ENCODE measurements around the gene SLC25A47. TPM values are rescaled to one million over a fixed set of nuclear protein-coding genes. Genes with fewer than 3 reads are reported as not detected.
A peak's percentile ranks its signal among the peaks of the same experiment; 100 is the strongest.

SLC25A47 gene
- total RNA-seq, 1 experiment from 2014 or later: 0.07 TPM

GRCh38 chr14:100358396-100358795, 35.3 kb downstream of the SLC25A47 start:
- peaks cover 22% of the 10 kb centered on the region for H3K36me3 ChIP-seq (replicated peaks; ENCODE audit: control insufficient read depth, insufficient read depth, low read length)
- no peak overlapping the region for H3K4me3 ChIP-seq (ENCODE audit: insufficient read depth, low read depth, low read length)
- no peak for DNase-seq
- no peaks in the 10 kb centered on the region for H3K27me3 ChIP-seq (ENCODE audit: control insufficient read depth, insufficient read depth, low read length)

GRCh38 chr14:100359111-100359510, 36.0 kb downstream of the SLC25A47 start:
- H3K36me3 ChIP-seq (replicated peaks; ENCODE audit: control insufficient read depth, insufficient read depth, low read length): peaks cover 20% of the 10 kb centered on the region
- no peak for DNase-seq
- H3K4me3 ChIP-seq (ENCODE audit: insufficient read depth, low read depth, low read length): no peak overlapping the region
- no peaks in the 10 kb centered on the region for H3K27me3 ChIP-seq (ENCODE audit: control insufficient read depth, insufficient read depth, low read length)

GRCh38 chr14:100359881-100360280, 36.7 kb downstream of the SLC25A47 start:
- peaks cover 20% of the 10 kb centered on the region for H3K36me3 ChIP-seq (replicated peaks; ENCODE audit: control insufficient read depth, insufficient read depth, low read length)
- DNase-seq: no peak
- H3K4me3 ChIP-seq (ENCODE audit: insufficient read depth, low read depth, low read length): no peak overlapping the region
- H3K27me3 ChIP-seq (ENCODE audit: control insufficient read depth, insufficient read depth, low read length): no peaks in the 10 kb centered on the region

- peaks cover 16% of the 10 kb centered on the region for H3K36me3 ChIP-seq (replicated peaks; ENCODE audit: control insufficient read depth, insufficient read depth, low read length)
Observed at GRCh38 chr14:100361626-100362025, 38.5 kb downstream of the SLC25A47 start.

GRCh38 chr14:100362311-100362927, 39.3 kb downstream of the SLC25A47 start:
- no peaks in the 10 kb centered on the region for H3K27me3 ChIP-seq (ENCODE audit: control insufficient read depth, insufficient read depth, low read length)
- no peak overlapping the region for H3K4me3 ChIP-seq (ENCODE audit: insufficient read depth, low read depth, low read length)
- H3K36me3 ChIP-seq (replicated peaks; ENCODE audit: control insufficient read depth, insufficient read depth, low read length): peaks cover 16% of the 10 kb centered on the region
- DNase-seq: no peak

More at GRCh38 chr14:100361626-100362025, 38.5 kb downstream of the SLC25A47 start:
- DNase-seq: no peak
- no peaks in the 10 kb centered on the region for H3K27me3 ChIP-seq (ENCODE audit: control insufficient read depth, insufficient read depth, low read length)
- no peak overlapping the region for H3K4me3 ChIP-seq (ENCODE audit: insufficient read depth, low read depth, low read length)

GRCh38 chr14:100363053-100363452, 39.9 kb downstream of the SLC25A47 start:
- no peak for DNase-seq
- no peaks in the 10 kb centered on the region for H3K27me3 ChIP-seq (ENCODE audit: control insufficient read depth, insufficient read depth, low read length)
- H3K4me3 ChIP-seq (ENCODE audit: insufficient read depth, low read depth, low read length): no peak overlapping the region
- H3K36me3 ChIP-seq (replicated peaks; ENCODE audit: control insufficient read depth, insufficient read depth, low read length): peaks cover 16% of the 10 kb centered on the region

GRCh38 chr14:100364403-100364802, 41.3 kb downstream of the SLC25A47 start:
- Histone ChIP-seq H3K36me3 (replicated peaks; ENCODE audit: control insufficient read depth, insufficient read depth, low read length) (peaks cover 19% of the 10 kb centered on the region), H3K4me3 (ENCODE audit: insufficient read depth, low read depth, low read length) (no peak overlapping the region), H3K27me3 (ENCODE audit: control insufficient read depth, insufficient read depth, low read length) (no peaks in the 10 kb centered on the region)
- no peak for DNase-seq

- no peak for DNase-seq
- H3K36me3 ChIP-seq (replicated peaks; ENCODE audit: control insufficient read depth, insufficient read depth, low read length): peaks cover 10% of the 10 kb centered on the region
- H3K27me3 ChIP-seq (ENCODE audit: control insufficient read depth, insufficient read depth, low read length): no peaks in the 10 kb centered on the region
- no peak overlapping the region for H3K4me3 ChIP-seq (ENCODE audit: insufficient read depth, low read depth, low read length)
Observed at GRCh38 chr14:100365741-100366140, 42.6 kb downstream of the SLC25A47 start.

GRCh38 chr14:100369019-100369418, 45.9 kb downstream of the SLC25A47 start:
- no peak overlapping the region for H3K4me3 ChIP-seq (ENCODE audit: insufficient read depth, low read depth, low read length)
- H3K27me3 ChIP-seq (ENCODE audit: control insufficient read depth, insufficient read depth, low read length): no peaks in the 10 kb centered on the region
- DNase-seq: no peak
- H3K36me3 ChIP-seq (replicated peaks; ENCODE audit: control insufficient read depth, insufficient read depth, low read length): peaks cover 9% of the 10 kb centered on the region

GRCh38 chr14:100370003-100370402, 46.9 kb downstream of the SLC25A47 start:
- Histone ChIP-seq H3K4me3 (ENCODE audit: insufficient read depth, low read depth, low read length) (no peak overlapping the region), H3K36me3 (replicated peaks; ENCODE audit: control insufficient read depth, insufficient read depth, low read length) (peaks cover 8% of the 10 kb centered on the region), H3K27me3 (ENCODE audit: control insufficient read depth, insufficient read depth, low read length) (no peaks in the 10 kb centered on the region)
- no peak for DNase-seq

GRCh38 chr14:100371773-100372172, 48.6 kb downstream of the SLC25A47 start:
- no peak overlapping the region for H3K4me3 ChIP-seq (ENCODE audit: insufficient read depth, low read depth, low read length)
- peaks cover 7% of the 10 kb centered on the region for H3K36me3 ChIP-seq (replicated peaks; ENCODE audit: control insufficient read depth, insufficient read depth, low read length)
- DNase-seq: no peak
- no peaks in the 10 kb centered on the region for H3K27me3 ChIP-seq (ENCODE audit: control insufficient read depth, insufficient read depth, low read length)

- peak; percentile 29 for DNase-seq
- Histone ChIP-seq H3K4me3 (ENCODE audit: insufficient read depth, low read depth, low read length) (no peak overlapping the region), H3K27me3 (ENCODE audit: control insufficient read depth, insufficient read depth, low read length) (no peaks in the 10 kb centered on the region), H3K36me3 (replicated peaks; ENCODE audit: control insufficient read depth, insufficient read depth, low read length) (peaks cover 7% of the 10 kb centered on the region)
Observed at GRCh38 chr14:100372357-100373048, 49.4 kb downstream of the SLC25A47 start.

GRCh38 chr14:100374270-100374669, 51.1 kb downstream of the SLC25A47 start:
- H3K4me3 ChIP-seq (ENCODE audit: insufficient read depth, low read depth, low read length): no peak overlapping the region; the same call in 1 of the 2 replicates
- no peak for DNase-seq

GRCh38 chr14:100374876-100375265, 51.7 kb downstream of the SLC25A47 start:
- no peak for DNase-seq
- peak overlapping the region; percentile 97 for H3K4me3 ChIP-seq (ENCODE audit: insufficient read depth, low read depth, low read length)
- peaks cover 2% of the 10 kb centered on the region; the same call in 1 of the 2 replicates for H3K36me3 ChIP-seq (replicated peaks; ENCODE audit: control insufficient read depth, insufficient read depth, low read length)
- H3K27me3 ChIP-seq (ENCODE audit: control insufficient read depth, insufficient read depth, low read length): no peaks in the 10 kb centered on the region

More at GRCh38 chr14:100374270-100374669, 51.1 kb downstream of the SLC25A47 start:
- Histone ChIP-seq H3K27me3 (ENCODE audit: control insufficient read depth, insufficient read depth, low read length) (no peaks in the 10 kb centered on the region), H3K36me3 (replicated peaks; ENCODE audit: control insufficient read depth, insufficient read depth, low read length) (peaks cover 3% of the 10 kb centered on the region; the same call in 1 of the 2 replicates)

GRCh38 chr14:100375266-100375962, 52.3 kb downstream of the SLC25A47 start:
- peak; percentile 64 for DNase-seq

More at GRCh38 chr14:100375266-100375962, 52.3 kb downstream of the SLC25A47 start:
- H3K36me3 ChIP-seq (replicated peaks; ENCODE audit: control insufficient read depth, insufficient read depth, low read length): peaks cover 2% of the 10 kb centered on the region; the same call in 1 of the 2 replicates
- H3K27me3 ChIP-seq (ENCODE audit: control insufficient read depth, insufficient read depth, low read length): no peaks in the 10 kb centered on the region
- H3K4me3 ChIP-seq (ENCODE audit: insufficient read depth, low read depth, low read length): peak overlapping the region; percentile 97
